CD4-positive, alpha-beta T cell (primary cell): Measurements from ENCODE around the gene PTGIS. TPM values are rescaled to one million over a fixed set of nuclear protein-coding genes. Genes with fewer than 3 reads are reported as not detected.
"Not testable (repeated sequence)": the region's sequence is repeated elsewhere in the genome, so short reads cannot be mapped to it uniquely, and the experiment has no call there.

Experiments
- ATAC-seq: fragments of 200-7000 bp; cut with Tn5 transposase; one replicate; pipeline ENCODE4 v1.10.0; 2022; ENCODE audit warnings: mild to moderate bottlenecking; ENCODE audit not compliant: poor library complexity
- CTCF ChIA-PET: fragments of 350-600 bp; sonication (Branson Sonifier 250); formaldehyde crosslinking; loops from one replicate; lab custom pipeline; 2021; ENCODE audit warnings: antibody characterized with exemption, inconsistent platforms; lab: Charles Lee
- POLR2A ChIA-PET: fragments of 350-600 bp; sonication (Branson Sonifier 250); formaldehyde crosslinking; loops from one replicate; lab custom pipeline; 2021; ENCODE audit warnings: antibody characterized with exemption, inconsistent platforms; lab: Charles Lee
- DNase-seq, 14 experiments: peaks; one replicate each; pipeline ENCODE4 v3.0.0-alpha.2; 2013 to 2020; ENCODE audit warnings: mixed read lengths in 2 of 14
- H3K27ac ChIP-seq, 2 donors: one replicate each; pipeline versions ENCODE4 v1.5.1 to v1.7.0; 2013; ENCODE audit warnings: low read length in 2 of 2, low read depth in 1 of 2, mild to moderate bottlenecking in 1 of 2
- H3K27me3 ChIP-seq, 2 experiments: 1 replicate in 1 of 2; 2 replicates in 1 of 2; pipeline versions ENCODE4 v1.6.1 to v1.7.0; 2013; ENCODE audit warnings: low read length in 2 of 2, control low read depth in 1 of 2, mild to moderate bottlenecking in 1 of 2, moderate library complexity in 1 of 2; ENCODE audit not compliant: insufficient read depth in 2 of 2, control insufficient read depth in 1 of 2
- H3K36me3 ChIP-seq: one replicate; pipeline ENCODE4 v1.6.1; 2013; ENCODE audit warnings: low read length, control low read depth; ENCODE audit not compliant: insufficient read depth
- H3K4me1 ChIP-seq: one replicate; pipeline ENCODE4 v1.6.1; 2013; ENCODE audit warnings: low read length, control low read depth; ENCODE audit not compliant: insufficient read depth
- H3K4me3 ChIP-seq: one replicate; pipeline ENCODE4 v1.5.1; 2013; ENCODE audit warnings: mild to moderate bottlenecking, low read length, moderate library complexity
- H3K9me3 ChIP-seq, 2 experiments: 1 replicate in 1 of 2; 2 replicates in 1 of 2; pipeline versions ENCODE4 v1.6.1 to v1.7.0; 2013; ENCODE audit warnings: low read length in 2 of 2, mild to moderate bottlenecking in 2 of 2, control low read depth in 1 of 2, moderate library complexity in 1 of 2; ENCODE audit not compliant: control insufficient read depth in 1 of 2, insufficient read depth in 1 of 2
- H3K27ac Mint-ChIP-seq: one replicate; pipeline ENCODE4 v1.8.0; 2020; ENCODE audit warnings: mixed read lengths
- H3K27me3 Mint-ChIP-seq: one replicate; pipeline ENCODE4 v1.8.0; 2021; ENCODE audit warnings: mixed read lengths
- H3K36me3 Mint-ChIP-seq: one replicate; pipeline ENCODE4 v1.8.0; 2021; ENCODE audit warnings: low read depth, mixed read lengths
- H3K4me1 Mint-ChIP-seq: one replicate; pipeline ENCODE4 v1.8.0; 2021; ENCODE audit warnings: low read depth, mixed read lengths
- H3K4me3 Mint-ChIP-seq: one replicate; pipeline ENCODE4 v1.8.0; 2020; ENCODE audit warnings: mild to moderate bottlenecking, mixed read lengths
- H3K9me3 Mint-ChIP-seq: one replicate; pipeline ENCODE4 v1.8.0; 2020; ENCODE audit warnings: mixed read lengths
- CTCF ChIP-seq: fragments of 200-600 bp; IDR thresholded peaks from one replicate; pipeline ENCODE4 v1.8.0; 2022; ENCODE audit warnings: antibody characterized with exemption, mild to moderate bottlenecking
- intact Hi-C, 2 experiments: fragments of 100-400 bp; cut with DNase I in 1 of 2; cut with micrococcal nuclease in 1 of 2; formaldehyde crosslinking; loops; one replicate each; pipeline versions ENCODE4 v1.15.1 to v1.9.0; 2023 to 2025; cut with DNase I, micrococcal nuclease
- total RNA-seq, 174 experiments: library from RNA in 2 of 174; stranded (reverse) in 2 of 174; gene quantifications; one replicate each; pipeline ENCODE4 v1.2.3 and lab custom pipeline; 2021 to 2026

The PTGIS gene
- total RNA-seq, 2 experiments from 2014 or later, result not detected

- no peak overlapping the region for H3K27ac ChIP-seq
- no peaks in the 10 kb centered on the region for H3K4me1 Mint-ChIP-seq
- POLR2A ChIA-PET, result no interaction called here
- peaks cover 24 to 61% of the 10 kb centered on the region in 2 experiments for H3K27me3 ChIP-seq
- TF ChIP-seq CTCF, result no peak
- no peaks in the 10 kb centered on the region for H3K9me3 ChIP-seq
- peaks cover 61% of the 10 kb centered on the region for H3K27me3 Mint-ChIP-seq
- no peak for DNase-seq
- no peaks in the 10 kb centered on the region for H3K9me3 Mint-ChIP-seq
- no peak overlapping the region for H3K27ac Mint-ChIP-seq
- H3K36me3 ChIP-seq, result no peaks in the 10 kb centered on the region
- H3K36me3 Mint-ChIP-seq, result no peaks in the 10 kb centered on the region
- ATAC-seq, result no peak
- intact Hi-C loops, result no loop called here
- H3K4me1 ChIP-seq, result peaks cover 5% of the 10 kb centered on the region
- no peak overlapping the region for H3K4me3 Mint-ChIP-seq
- CTCF ChIA-PET, result no interaction called here
- H3K4me3 ChIP-seq, result no peak overlapping the region
Measured at GRCh38 chr20:49569411-49570115, 1.6 kb upstream of the PTGIS start.

- no peaks in the 10 kb centered on the region for H3K4me1 Mint-ChIP-seq
- H3K27ac Mint-ChIP-seq, result no peak overlapping the region
- Histone ChIP-seq H3K4me3 (no peak overlapping the region), H3K27me3 (peaks cover 24 to 61% of the 10 kb centered on the region in 2 experiments), H3K36me3 (no peaks in the 10 kb centered on the region), H3K4me1 (peaks cover 5% of the 10 kb centered on the region), H3K27ac (no peak overlapping the region), H3K9me3 (no peaks in the 10 kb centered on the region)
- no peak overlapping the region for H3K4me3 Mint-ChIP-seq
- DNase-seq (no peak), ATAC-seq (no peak)
- H3K9me3 Mint-ChIP-seq, result no peaks in the 10 kb centered on the region
- intact Hi-C loops, result no loop called here
- peaks cover 66% of the 10 kb centered on the region for H3K27me3 Mint-ChIP-seq
- ChIA-PET CTCF (no interaction called here), POLR2A (no interaction called here)
- TF ChIP-seq CTCF, result no peak
- no peaks in the 10 kb centered on the region for H3K36me3 Mint-ChIP-seq
Measured at GRCh38 chr20:49568278-49569151, 578 bp upstream of the PTGIS start.

GRCh38 chr20:49566401-49567364 is 1.3 kb downstream of the PTGIS start:
- TF ChIP-seq CTCF, result no peak
- Histone ChIP-seq H3K4me3 (no peak overlapping the region), H3K9me3 (no peaks in the 10 kb centered on the region), H3K27ac (no peak overlapping the region), H3K4me1 (peaks cover 5% of the 10 kb centered on the region), H3K27me3 (peaks cover 25 to 66% of the 10 kb centered on the region in 2 experiments), H3K36me3 (no peaks in the 10 kb centered on the region)
- ATAC-seq, result no peak
- POLR2A ChIA-PET, result no interaction called here
- no peak for DNase-seq
- Mint-ChIP-seq H3K27me3 (peaks cover 77% of the 10 kb centered on the region), H3K4me1 (no peaks in the 10 kb centered on the region), H3K9me3 (no peaks in the 10 kb centered on the region), H3K36me3 (no peaks in the 10 kb centered on the region), H3K27ac (no peak overlapping the region), H3K4me3 (no peak overlapping the region)
- CTCF ChIA-PET, result no interaction called here
- intact Hi-C loops, result no loop called here

- H3K4me3 ChIP-seq, ATAC-seq, H3K9me3 ChIP-seq, H3K4me3 Mint-ChIP-seq, H3K27ac ChIP-seq, intact Hi-C loops, H3K4me1 Mint-ChIP-seq, POLR2A ChIA-PET, H3K9me3 Mint-ChIP-seq, H3K36me3 ChIP-seq, CTCF ChIA-PET, H3K36me3 Mint-ChIP-seq, H3K4me1 ChIP-seq, DNase-seq, H3K27ac Mint-ChIP-seq: not testable (repeated sequence)
- peaks cover 72% of the 10 kb centered on the region for H3K27me3 Mint-ChIP-seq
- peaks cover 33 to 58% of the 10 kb centered on the region in 2 experiments for H3K27me3 ChIP-seq
Measured at GRCh38 chr20:49564991-49565390, 2.9 kb downstream of the PTGIS start.
